ENCODE measurements around the gene COL9A1. TPM values are rescaled to one million over a fixed set of nuclear protein-coding genes. Genes with fewer than 3 reads are reported as not detected.

Gene COL9A1
- total RNA-seq, 4 donors from 2014 or later: 33.5 TPM; not detected in 3

- intact Hi-C loops (cut with DNase I; ENCODE audit: low total_unique reads): no loop called here
- Histone ChIP-seq H3K4me1 (no peaks in the 10 kb centered on the region), H3K27ac (no peak overlapping the region), H3K36me3 (no peaks in the 10 kb centered on the region), H3K27me3 (no peaks in the 10 kb centered on the region), H3K4me3 (no peak overlapping the region), H3K9me3 (no peaks in the 10 kb centered on the region)
- TF ChIP-seq, protein P1, sequence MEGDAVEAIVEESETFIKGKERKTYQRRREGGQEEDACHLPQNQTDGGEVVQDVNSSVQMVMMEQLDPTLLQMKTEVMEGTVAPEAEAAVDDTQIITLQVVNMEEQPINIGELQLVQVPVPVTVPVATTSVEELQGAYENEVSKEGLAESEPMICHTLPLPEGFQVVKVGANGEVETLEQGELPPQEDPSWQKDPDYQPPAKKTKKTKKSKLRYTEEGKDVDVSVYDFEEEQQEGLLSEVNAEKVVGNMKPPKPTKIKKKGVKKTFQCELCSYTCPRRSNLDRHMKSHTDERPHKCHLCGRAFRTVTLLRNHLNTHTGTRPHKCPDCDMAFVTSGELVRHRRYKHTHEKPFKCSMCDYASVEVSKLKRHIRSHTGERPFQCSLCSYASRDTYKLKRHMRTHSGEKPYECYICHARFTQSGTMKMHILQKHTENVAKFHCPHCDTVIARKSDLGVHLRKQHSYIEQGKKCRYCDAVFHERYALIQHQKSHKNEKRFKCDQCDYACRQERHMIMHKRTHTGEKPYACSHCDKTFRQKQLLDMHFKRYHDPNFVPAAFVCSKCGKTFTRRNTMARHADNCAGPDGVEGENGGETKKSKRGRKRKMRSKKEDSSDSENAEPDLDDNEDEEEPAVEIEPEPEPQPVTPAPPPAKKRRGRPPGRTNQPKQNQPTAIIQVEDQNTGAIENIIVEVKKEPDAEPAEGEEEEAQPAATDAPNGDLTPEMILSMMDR (IDR thresholded peaks at IDR 0.05): no peak
- TF ChIP-seq POLR2A (IDR thresholded peaks at IDR 0.05): no peak
- DNase-seq: no peak
Measured at GRCh38 chr6:70215460-70216108, 87.3 kb downstream of the COL9A1 start.

DNA sequence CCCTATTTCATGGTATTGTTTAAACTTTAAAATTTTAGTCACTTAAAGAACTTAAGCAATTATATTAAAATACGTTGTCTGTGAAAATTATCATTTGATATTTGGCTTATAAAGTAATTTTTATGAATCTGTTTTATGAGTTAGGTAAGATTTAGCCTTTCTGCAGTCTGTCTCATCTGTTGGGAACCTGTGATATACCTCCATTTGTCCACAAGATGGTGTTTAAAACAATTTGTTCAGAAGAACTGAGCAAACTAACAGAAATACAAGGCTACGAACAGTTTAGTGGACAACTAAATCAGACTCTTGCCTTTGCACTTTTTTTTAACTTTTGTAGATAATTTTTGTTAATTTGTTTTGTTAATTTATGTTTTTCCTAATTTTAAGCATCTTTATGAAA, 92.4 kb downstream of the COL9A1 start:
- no peaks in the 10 kb centered on the region for H3K36me3 ChIP-seq
- no peak for DNase-seq
- no peak overlapping the region for H3K4me3 ChIP-seq
- H3K4me1 ChIP-seq: no peaks in the 10 kb centered on the region
- H3K9me3 ChIP-seq: no peaks in the 10 kb centered on the region
- intact Hi-C loops (cut with DNase I; ENCODE audit: low total_unique reads): no loop called here
- TF ChIP-seq POLR2A (IDR thresholded peaks at IDR 0.05): no peak
- TF ChIP-seq, protein P1 (IDR thresholded peaks at IDR 0.05): no peak
- H3K27ac ChIP-seq: no peak overlapping the region
- no peaks in the 10 kb centered on the region for H3K27me3 ChIP-seq

DNA sequence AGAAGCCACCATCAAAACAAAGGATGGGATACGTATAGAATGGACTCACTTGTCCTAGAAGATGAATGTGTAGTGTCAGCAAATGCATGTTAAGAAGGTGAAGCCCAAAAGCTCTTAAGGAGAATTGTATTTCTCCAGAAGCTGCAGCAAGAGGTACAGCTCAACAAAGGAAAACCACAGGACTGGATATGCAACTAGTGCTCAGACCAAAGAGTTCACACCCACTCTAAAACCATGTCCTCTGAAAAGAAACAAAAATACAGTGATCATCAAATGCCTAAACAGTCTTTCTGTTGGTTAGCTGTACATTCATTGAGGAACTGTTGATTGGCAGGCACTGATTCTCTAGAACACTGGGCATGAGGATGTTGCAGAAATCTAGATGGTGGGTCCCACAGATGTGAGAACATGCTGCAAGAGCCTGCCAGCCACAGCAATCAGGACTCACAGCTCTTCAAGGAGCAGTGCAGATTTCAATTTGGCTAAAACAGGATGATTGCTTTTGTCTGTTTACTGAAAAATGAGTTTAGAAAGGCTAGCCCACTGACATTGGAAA, 94.6 kb downstream of the COL9A1 start:
- H3K27me3 ChIP-seq: no peaks in the 10 kb centered on the region
- no peak for DNase-seq
- no peaks in the 10 kb centered on the region for H3K36me3 ChIP-seq
- H3K9me3 ChIP-seq: no peaks in the 10 kb centered on the region
- H3K4me3 ChIP-seq: no peak overlapping the region
- no peaks in the 10 kb centered on the region for H3K4me1 ChIP-seq
- H3K27ac ChIP-seq: no peak overlapping the region
- intact Hi-C loops (cut with DNase I; ENCODE audit: low total_unique reads): no loop called here
- no peak for TF ChIP-seq POLR2A (IDR thresholded peaks at IDR 0.05)
- TF ChIP-seq, protein P1 (IDR thresholded peaks at IDR 0.05): no peak

- no peak for TF ChIP-seq POLR2A (IDR thresholded peaks at IDR 0.05)
- TF ChIP-seq, protein P1 (IDR thresholded peaks at IDR 0.05): no peak
- Histone ChIP-seq H3K9me3 (no peaks in the 10 kb centered on the region), H3K27me3 (no peaks in the 10 kb centered on the region), H3K36me3 (no peaks in the 10 kb centered on the region), H3K4me1 (no peaks in the 10 kb centered on the region), H3K27ac (no peak overlapping the region), H3K4me3 (no peak overlapping the region)
- DNase-seq: no peak
- intact Hi-C loops (cut with DNase I; ENCODE audit: low total_unique reads): no loop called here
Measured at GRCh38 chr6:70198785-70199184, 104.1 kb downstream of the COL9A1 start.

DNA sequence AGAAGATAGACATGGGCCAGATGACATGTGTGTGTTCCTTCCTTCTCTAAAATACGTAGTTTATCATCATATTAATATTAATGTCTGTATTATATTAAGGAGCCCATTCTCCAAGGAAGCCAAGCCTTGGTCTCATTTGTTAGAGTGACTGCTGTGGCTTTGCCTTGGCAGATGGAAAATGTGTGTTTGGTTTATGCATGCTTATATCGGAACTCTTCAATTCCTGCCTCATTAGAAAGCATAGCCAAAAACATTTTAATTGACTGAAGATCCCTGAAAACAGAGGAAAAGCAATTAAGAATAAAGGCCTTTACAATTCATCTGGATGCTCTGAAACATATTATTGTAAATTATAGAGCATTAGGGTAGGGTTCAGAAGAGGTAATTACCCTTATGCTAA, 106.4 kb downstream of the COL9A1 start:
- no peak for TF ChIP-seq POLR2A (IDR thresholded peaks at IDR 0.05)
- TF ChIP-seq, protein P1 (IDR thresholded peaks at IDR 0.05): no peak
- no peak overlapping the region for H3K4me3 ChIP-seq
- intact Hi-C loops (cut with DNase I; ENCODE audit: low total_unique reads): no loop called here

More for the DNA sequence above, 106.4 kb downstream of the COL9A1 start:
- no peak for DNase-seq
- Histone ChIP-seq H3K27ac (no peak overlapping the region), H3K27me3 (no peaks in the 10 kb centered on the region), H3K4me1 (no peaks in the 10 kb centered on the region), H3K9me3 (no peaks in the 10 kb centered on the region), H3K36me3 (no peaks in the 10 kb centered on the region)

All from uterus (tissue), 4 donors.